HG03095 (cell line): Measurements from ENCODE around the gene ALB.

ENCODE experiments used
- ATAC-seq: cut with Tn5 transposase; IDR thresholded peaks from one replicate; pipeline ENCODE4 v1.9.1; 2021; ENCODE audit warnings: moderate library complexity; ENCODE audit not compliant: unreplicated experiment

Gene ALB

GRCh38 chr4:73408181-73408867 lies 4.2 kb downstream of the ALB start:
- no peak for ATAC-seq

- ATAC-seq = no peak
These were observed 5.2 kb downstream of the ALB start for GRCh38 chr4:73409012-73409862.

- no peak for ATAC-seq
These were observed 6.0 kb downstream of the ALB start for GRCh38 chr4:73409978-73410548.

GRCh38 chr4:73410916-73411730 lies 7.0 kb downstream of the ALB start:
- ATAC-seq = no peak

- no peak for ATAC-seq
These were observed 7.8 kb downstream of the ALB start for GRCh38 chr4:73411731-73412414.

- ATAC-seq = no peak
These were observed 9.2 kb downstream of the ALB start for GRCh38 chr4:73413294-73413755.

- no peak for ATAC-seq
These were observed 10.8 kb downstream of the ALB start for GRCh38 chr4:73414936-73415271.

GRCh38 chr4:73415807-73416238 lies 11.7 kb downstream of the ALB start:
- ATAC-seq = no peak

GRCh38 chr4:73416423-73417087 lies 12.5 kb downstream of the ALB start:
- no peak for ATAC-seq

GRCh38 chr4:73417342-73417741 lies 13.3 kb downstream of the ALB start:
- no peak for ATAC-seq

- ATAC-seq = no peak
These were observed 13.9 kb downstream of the ALB start for GRCh38 chr4:73417973-73418372.

- no peak for ATAC-seq
These were observed 14.6 kb downstream of the ALB start for GRCh38 chr4:73418677-73419076.

- ATAC-seq = no peak
These were observed 15.3 kb downstream of the ALB start for GRCh38 chr4:73419106-73420038.

- ATAC-seq = no peak
These were observed 16.5 kb downstream of the ALB start for GRCh38 chr4:73420615-73421014.

GRCh38 chr4:73421708-73422457 lies 17.8 kb downstream of the ALB start:
- ATAC-seq = no peak

- no peak for ATAC-seq
These were observed 18.3 kb downstream of the ALB start for GRCh38 chr4:73422458-73422752.

GRCh38 chr4:73423184-73423583 lies 19.1 kb downstream of the ALB start:
- ATAC-seq = no peak

GRCh38 chr4:73426666-73427065 lies 22.6 kb downstream of the ALB start:
- ATAC-seq = no peak
